Measurements from ENCODE around the gene CMTM1.
"Not testable (repeated sequence)": the region's sequence is repeated elsewhere in the genome, so short reads cannot be mapped to it uniquely, and the experiment has no call there.

Gene CMTM1

GRCh38 chr16:66617728-66618127, 51.5 kb downstream of the CMTM1 start:
- DNase-seq, result peak; percentile 77

DNA sequence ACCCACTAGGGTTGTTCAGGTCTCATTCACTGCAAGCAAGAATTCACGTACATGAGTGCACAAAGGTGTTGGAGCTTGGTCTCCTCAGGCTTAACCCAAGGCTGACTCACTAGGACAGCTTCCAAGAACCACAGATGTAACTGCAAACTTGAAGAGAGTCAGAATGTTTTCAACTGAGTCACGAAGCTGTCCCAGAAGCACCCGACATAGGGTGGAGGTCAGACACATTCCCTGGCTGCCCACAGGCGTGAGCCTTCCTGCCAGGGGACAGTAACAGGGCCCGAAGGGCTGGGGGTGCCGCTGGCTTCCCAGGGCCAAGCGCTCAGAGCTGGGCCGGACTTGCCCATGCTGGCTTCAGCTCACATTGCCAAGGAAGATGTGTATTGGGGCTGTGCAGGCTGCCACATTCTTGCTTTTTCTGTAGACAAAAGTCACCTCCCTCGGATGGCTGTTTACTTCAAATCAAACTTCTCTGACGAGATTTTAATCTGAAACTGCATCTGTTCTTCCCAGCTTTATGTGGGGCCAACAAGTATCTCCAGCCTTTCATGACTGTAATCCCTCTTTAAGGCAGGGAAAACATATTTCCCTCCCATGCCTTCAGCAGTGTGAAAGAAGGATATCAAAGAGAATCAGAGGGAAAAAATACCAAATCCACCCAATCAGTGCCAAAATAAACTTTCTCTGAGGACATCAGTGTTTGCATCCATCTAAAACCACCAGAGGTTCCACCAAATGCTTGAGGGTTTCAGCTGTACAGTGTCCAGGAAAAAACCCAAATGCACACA, 52.5 kb downstream of the CMTM1 start:
- no peak for DNase-seq

DNA sequence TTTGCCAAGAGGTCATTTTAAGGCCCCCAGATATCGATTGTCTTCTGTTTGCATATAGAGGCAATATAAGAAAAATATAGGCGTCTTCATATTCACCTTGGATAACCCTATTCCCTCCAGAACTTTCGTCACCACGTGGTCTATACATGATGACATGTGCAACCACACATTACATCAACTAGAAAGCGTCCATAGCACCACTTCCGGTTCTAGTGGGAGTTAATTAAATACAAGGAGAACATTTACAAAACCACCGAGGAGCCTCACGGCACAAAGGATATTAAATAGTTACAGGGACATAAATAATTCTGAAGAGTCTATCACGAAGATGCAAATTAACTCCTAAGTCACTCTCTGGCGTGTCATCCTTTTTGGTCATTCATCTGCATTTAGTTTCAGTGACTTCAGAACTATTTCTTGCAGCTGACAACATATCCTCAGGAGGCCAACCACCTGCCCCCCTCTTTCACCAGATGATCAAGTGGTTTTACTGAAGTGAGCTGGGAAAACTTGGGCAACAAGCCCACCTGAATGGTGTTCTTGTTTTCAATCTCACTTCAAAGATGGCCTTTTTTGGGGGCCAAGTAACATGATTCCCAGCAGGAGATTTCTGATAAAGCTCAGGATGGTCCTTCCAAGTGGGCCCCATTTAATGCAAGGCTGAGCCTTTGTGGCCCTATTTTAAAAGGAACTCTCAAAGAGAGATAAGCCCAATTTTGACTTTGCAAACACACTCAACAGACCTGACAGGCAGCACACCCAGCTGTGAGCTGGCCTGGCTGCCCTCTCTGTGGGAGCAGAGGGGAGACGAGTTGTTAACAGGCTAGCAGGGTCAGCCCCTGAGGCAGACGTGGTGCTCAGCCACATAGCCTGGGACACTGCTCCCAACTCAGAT, 53.5 kb downstream of the CMTM1 start:
- DNase-seq, result peak; percentile 33

DNA sequence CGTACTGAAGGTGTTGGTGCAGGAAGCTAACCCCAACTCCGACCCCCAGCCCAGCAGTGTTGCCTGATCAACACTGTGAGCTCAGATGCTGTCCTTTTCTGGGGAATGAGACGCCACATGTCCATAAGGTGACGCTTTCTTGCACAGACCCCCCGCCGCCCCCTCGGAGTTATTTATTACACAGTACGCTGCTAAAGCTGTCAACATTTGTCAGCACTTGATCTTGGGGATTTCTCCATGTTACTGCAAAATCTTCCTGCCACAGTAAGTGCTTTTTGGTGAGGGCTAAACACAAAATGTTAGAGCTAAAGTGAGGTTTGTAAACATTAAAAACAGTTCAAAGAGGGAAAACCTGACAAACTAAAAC, 54.2 kb downstream of the CMTM1 start:
- no peak for DNase-seq

- no peak for DNase-seq
Measured at GRCh38 chr16:66621973-66622372, 55.7 kb downstream of the CMTM1 start.

- peak; percentile 48 for DNase-seq
Measured at GRCh38 chr16:66622863-66623262, 56.6 kb downstream of the CMTM1 start.

DNA sequence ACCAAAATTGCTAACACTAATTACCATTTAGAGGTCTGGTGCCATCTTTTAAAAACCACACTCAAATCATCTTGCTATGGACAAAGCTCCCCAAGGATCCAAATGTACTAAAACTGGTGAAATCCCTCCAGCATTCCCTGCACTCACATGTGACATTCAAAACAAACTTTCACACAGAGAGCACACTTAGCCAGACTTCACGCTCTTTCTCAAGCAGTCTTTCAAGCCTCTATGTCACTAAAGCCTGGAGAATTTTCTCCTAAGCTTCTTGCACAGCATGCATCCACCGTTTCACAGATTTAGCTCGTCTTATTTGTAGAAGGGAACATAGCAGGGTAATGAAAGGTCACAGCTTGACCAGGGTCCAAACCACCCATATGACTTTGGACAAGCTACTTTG, 57.5 kb downstream of the CMTM1 start:
- DNase-seq, result no peak

GRCh38 chr16:66627611-66628378, 61.6 kb downstream of the CMTM1 start:
- DNase-seq, result not testable (repeated sequence)
